NCI-H1694 treated with DMSO at 0.1 percent for 48 hours (cell line): ENCODE measurements around the gene KCNJ14.
"Not testable (repeated sequence)": the region's sequence is repeated elsewhere in the genome, so short reads cannot be mapped to it uniquely, and the experiment has no call there.

ENCODE experiments used
- DNase-seq: peaks from one replicate; lab custom pipeline; 2025; lab: John Stamatoyannopoulos, UW

KCNJ14 gene

DNA sequence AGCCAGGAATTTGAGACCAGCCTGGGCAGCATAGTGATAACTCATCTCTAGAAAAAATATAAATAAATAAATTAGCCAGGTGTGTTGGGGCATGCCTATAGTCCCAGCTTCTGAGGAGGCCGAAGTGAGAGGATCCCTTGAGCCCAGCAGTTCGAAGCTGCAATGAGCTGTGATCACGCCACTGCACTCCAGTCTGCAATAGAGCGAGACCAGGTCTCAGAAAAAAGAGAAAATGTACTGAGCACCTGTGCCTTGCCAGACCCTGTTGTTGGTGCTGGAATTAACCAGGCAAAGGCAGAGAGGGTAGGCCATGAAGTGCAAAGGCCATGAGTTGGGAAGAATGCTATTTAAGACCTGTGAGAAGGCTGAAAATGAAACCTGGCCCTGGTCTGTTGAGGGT, 16.5 kb downstream of the KCNJ14 start:
- DNase-seq = no peak

DNA sequence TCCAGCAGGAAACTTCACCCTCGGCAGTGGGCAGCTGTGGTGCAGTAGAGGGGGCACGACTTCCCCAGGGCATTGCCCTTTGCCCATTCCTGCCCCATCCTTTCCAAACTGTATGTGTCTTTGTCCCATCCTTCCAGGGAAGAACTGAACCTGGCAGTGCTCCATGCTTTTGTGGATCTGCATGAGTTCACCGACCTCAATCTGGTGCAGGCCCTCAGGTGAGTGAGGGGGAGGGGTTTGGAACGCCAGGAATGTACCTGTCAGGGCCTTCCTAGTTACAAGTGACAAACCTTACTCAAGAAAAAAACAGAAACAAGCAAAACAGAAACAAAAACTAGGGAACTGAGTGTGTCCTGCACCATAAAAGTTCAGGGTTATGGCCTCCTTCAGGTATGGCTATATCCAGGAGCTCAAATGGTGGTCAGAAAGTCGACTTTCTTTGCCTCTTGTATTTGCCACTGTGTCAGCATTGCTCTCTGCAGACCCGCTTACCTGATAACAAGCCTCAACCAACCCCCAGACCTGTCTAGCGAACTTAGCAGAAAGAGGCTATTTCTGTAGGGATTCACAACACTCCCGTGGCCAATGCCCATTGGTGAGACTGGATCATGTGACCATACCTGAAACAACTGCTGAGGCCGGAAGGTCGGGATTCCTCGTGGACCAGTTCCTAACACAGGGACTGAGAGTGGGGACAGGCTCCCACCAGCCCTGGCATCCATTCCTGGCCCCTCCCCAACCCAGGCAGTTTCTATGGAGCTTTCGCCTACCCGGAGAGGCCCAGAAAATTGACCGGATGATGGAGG, 18.0 kb downstream of the KCNJ14 start:
- no peak for DNase-seq

DNA sequence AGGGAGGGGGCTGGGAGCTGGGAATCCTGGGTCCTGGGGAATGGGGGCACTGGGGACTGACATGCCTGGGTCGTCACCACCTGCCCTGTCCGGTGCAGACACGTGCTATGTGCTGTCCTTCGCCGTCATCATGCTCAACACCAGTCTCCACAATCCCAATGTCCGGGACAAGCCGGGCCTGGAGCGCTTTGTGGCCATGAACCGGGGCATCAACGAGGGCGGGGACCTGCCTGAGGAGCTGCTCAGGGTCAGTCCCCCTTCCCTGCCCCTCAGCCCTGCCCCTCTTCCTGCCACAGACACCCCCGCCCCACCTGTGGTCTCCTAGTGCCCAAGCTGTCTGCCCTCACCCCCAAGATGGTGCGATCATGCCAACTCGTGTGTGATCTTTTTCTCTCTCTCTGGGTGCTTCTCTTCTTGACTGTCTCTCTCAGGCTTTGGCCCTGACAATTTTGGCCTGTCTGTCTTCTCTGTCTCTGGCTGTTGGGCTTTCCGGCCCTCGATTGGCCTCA, 18.8 kb downstream of the KCNJ14 start:
- DNase-seq = no peak

- DNase-seq = no peak
Measured at GRCh38 chr19:48475369-48476068, 20.1 kb downstream of the KCNJ14 start.

GRCh38 chr19:48476176-48476575, 20.8 kb downstream of the KCNJ14 start:
- no peak for DNase-seq

GRCh38 chr19:48477067-48477685, 21.8 kb downstream of the KCNJ14 start:
- no peak for DNase-seq

GRCh38 chr19:48477698-48478338, 22.4 kb downstream of the KCNJ14 start:
- DNase-seq = no peak

GRCh38 chr19:48478339-48479256, 23.2 kb downstream of the KCNJ14 start:
- no peak for DNase-seq

- DNase-seq = no peak
Measured at GRCh38 chr19:48479686-48480085, 24.3 kb downstream of the KCNJ14 start.

GRCh38 chr19:48480183-48480557, 24.8 kb downstream of the KCNJ14 start:
- no peak for DNase-seq

DNA sequence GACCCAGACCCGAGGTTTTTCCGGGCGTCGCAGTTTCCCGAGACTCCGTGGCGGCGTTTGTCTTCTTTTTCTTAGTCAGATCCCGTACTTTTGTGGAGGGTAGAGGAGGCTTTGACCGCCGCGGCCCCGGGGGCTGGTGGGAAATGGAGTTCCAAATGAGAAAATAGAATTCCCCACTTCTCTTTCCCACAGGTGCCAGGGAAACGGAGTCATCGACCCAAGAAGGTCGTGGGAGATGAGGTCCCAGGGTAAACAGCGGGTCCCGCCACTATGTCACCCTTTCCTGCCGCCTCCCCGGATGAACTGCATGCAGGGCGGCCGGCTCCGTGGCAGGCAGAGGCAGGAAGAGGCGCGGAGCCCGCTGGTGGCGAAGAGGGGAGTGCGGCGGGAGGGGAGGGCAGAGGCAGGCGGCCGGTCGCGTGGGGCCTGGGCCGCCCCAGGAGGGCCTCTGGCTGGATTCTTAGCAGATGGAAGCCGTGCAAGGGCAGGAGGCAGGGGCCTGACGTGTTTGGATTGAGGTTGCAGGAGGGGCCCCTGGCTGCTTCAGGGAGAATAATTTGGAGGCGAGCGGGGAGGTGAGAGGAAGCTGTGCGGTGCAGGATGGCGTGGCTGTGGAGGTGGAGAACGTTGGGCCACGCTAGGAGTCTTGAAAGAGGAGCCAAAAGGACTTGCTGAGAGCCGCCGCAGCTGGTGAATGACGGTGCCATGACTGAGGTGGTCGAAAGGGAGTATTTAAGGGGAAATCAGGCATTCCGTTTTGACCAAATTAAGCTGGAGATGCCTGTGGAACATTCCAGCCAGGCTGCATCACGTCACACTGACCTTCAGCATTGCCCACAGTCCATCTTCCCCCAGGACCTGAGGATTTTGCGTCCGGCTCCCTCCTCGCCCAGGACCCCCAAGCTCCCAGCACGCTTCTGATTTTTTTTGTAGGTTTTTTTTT, 25.5 kb downstream of the KCNJ14 start:
- DNase-seq = no peak

GRCh38 chr19:48481846-48482639, 26.7 kb downstream of the KCNJ14 start:
- no peak for DNase-seq

DNA sequence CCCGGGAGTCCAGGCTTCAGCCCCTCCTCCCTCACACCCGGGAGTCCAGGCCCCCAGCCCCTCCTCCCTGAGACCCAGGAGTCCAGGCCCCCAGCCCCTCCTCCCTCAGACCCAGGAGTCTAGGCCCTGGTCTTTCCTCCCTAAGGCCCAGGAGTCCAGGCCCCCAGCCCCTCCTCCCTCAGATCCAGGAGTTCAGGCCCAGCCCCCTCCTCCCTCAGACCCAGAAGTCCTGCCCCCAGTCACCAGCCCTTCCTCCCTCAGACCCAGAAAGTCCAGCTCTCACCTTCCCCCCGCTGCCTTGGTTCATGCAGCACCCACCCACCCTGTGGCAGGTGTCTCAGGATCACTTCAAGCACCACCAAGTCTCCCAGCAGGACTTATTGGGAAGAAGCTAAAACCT, 27.9 kb downstream of the KCNJ14 start:
- no peak for DNase-seq

GRCh38 chr19:48484247-48484893, 29.0 kb downstream of the KCNJ14 start:
- DNase-seq = no peak

DNA sequence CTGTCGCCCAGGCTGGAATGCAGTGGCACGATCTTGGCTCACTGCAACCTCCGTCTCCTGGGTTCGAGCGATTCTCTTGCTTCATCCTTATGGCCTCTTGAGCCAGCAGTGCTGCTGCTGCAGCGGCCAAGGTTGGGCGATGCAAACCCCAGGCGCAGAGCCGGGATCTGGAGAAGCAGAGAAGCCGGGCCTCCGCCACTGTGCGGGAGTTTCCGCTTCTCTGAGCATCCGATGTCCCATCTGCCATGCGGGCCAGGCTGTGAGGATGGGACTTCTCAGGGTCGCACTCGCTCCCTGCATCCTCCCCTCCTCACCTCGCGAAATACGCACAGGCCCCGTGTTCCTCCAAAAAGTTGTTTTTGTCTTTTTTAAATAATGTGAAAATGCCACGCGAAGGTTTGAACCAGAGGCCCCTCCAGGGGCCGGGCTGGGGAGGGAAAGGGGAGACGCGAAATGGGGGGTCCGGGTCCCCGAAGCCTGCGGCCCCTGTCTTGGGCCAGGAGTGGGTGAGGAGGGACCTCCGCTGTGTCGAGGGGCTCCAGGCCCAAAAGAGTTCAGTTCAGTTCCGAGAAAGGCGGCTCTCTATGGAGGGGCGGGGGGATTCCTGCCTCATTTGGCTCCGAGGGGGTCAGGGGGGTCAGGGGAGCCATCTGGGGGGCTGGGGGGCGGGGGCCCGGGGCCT, 29.7 kb downstream of the KCNJ14 start:
- no peak for DNase-seq

- not testable (repeated sequence) for DNase-seq
Measured at GRCh38 chr19:48486706-48487105, 31.3 kb downstream of the KCNJ14 start.

- DNase-seq = no peak
Measured at GRCh38 chr19:48487544-48487943, 32.2 kb downstream of the KCNJ14 start.

DNA sequence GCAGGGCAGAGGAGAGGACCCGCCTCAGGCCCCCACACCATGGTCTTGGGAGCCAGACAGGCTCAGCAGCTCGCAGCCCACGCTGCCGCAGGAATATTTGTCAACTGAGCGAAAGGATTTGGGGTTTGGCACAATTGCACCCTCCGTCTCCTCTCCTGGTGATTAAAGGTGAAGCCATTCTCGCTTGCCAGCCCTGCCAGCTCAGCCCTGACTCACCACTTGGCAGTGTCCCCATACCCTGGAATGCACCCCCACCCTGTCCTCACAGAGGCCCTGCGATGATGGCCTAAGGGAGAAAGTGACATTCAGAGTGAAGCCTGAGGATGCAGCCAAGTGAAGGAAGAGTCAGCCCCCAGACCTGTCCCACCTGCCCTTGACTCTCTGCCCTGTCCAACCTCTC, 32.6 kb downstream of the KCNJ14 start:
- DNase-seq = no peak
